GM12878 (cell line): ENCODE results near the gene OR14C36.

Experiments
- EP300 ChIP-seq, 2 experiments: fragments of 150-350 bp in 1 of 2; IDR thresholded peaks; 2 replicates each; pipeline ENCODE4 v1.6.1; 2011 to 2012; ENCODE audit warnings: low read depth in 2 of 2, low read length in 2 of 2, borderline replicate concordance in 1 of 2, improper control_type of control experiment in 1 of 2, inconsistent platforms in 1 of 2; ENCODE audit not compliant: control insufficient read depth in 1 of 2
- FOXK2 ChIP-seq: fragments of 450-650 bp; IDR thresholded peaks from 2 replicates; pipeline ENCODE4 v1.6.1; 2017; ENCODE audit warnings: mild to moderate bottlenecking, moderate library complexity
- GABPA ChIP-seq: IDR thresholded peaks from 2 replicates; pipeline ENCODE4 v1.6.1; 2014; ENCODE audit warnings: antibody characterized with exemption, low read depth, mild to moderate bottlenecking, inconsistent platforms
- NFIC ChIP-seq: IDR thresholded peaks from 2 replicates; pipeline ENCODE4 v1.6.1; 2012; ENCODE audit warnings: low read depth, mild to moderate bottlenecking, inconsistent platforms, low read length, moderate library complexity
- SREBF2 ChIP-seq: IDR thresholded peaks from 2 replicates; pipeline ENCODE4 v1.6.1; 2012; ENCODE audit warnings: mild to moderate bottlenecking, low read length
- SUZ12 ChIP-seq: fragments of 200-600 bp; sonication (generic); IDR thresholded peaks from one replicate; pipeline ENCODE4 v1.6.1; 2018; ENCODE audit warnings: antibody characterized with exemption, mild to moderate bottlenecking; ENCODE audit not compliant: unreplicated experiment

DNA sequence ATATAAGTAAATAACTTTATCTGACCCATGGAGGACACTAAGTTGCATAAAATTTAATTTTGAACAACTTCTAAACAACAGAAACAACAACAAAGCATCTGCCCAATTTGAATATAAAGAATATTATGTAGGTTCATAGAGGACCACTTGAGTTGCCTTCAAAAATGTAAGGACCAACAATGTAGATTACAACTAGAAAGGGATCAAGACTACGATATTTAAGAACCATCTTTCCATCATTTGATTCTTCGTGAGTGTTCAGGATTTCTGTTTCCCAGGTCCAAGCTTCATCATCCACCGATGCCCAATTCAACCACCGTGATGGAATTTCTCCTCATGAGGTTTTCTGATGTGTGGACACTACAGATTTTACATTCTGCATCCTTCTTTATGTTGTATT, at the start of gene OR14C36:
- TF ChIP-seq FOXK2 (no peak), SREBF2 (no peak), EP300 (IDR thresholded peaks at IDR 0.05; ENCODE audit: borderline replicate concordance in 1 of 2, control insufficient read depth in 1 of 2, low read depth in 2 of 2, low read length in 2 of 2) (no peak), GABPA (no peak), NFIC (no peak), SUZ12 (no peak)
